Measurements from ENCODE around the gene PRPF18. TPM values are rescaled to one million over a fixed set of nuclear protein-coding genes. Genes with fewer than 3 reads are reported as not detected.

The PRPF18 gene
- total and polyA plus RNA-seq, 2 of the 4 experiments (the other 2 are of a cell fraction): 10.0 to 16.9 TPM

DNA sequence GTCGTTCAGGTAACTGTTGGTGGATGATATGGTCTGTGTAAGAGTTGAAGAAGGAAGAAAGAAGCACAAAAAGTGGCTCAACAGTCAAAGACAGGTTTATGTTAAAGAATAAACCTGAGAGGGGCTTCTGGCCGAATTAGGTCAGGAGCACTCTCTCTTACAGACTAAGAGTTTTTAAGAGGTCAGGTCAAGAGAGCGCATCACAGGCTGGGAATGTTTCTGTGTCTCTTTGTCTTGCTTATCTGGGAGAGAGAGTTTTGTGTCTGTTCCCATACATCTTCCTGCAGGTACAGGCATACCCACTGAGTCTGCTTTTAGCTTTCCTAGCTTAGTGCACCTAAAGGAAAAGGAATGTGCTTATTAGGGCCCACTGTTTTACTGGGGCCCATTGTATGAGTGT lies 22.2 kb upstream of the PRPF18 start:
- Histone ChIP-seq H3K56ac (ENCODE audit: extremely low read depth, insufficient read depth, low read length) (no peak overlapping the region), H2BK15ac (ENCODE audit: low read depth, low read length) (no peak overlapping the region), H2BK5ac (ENCODE audit: low read depth, low read length, poor library complexity, severe bottlenecking) (no peak overlapping the region), H3K18ac (ENCODE audit: low read depth, low read length) (no peak overlapping the region), H4K20me1 (ENCODE audit: insufficient read depth, low read length) (no peaks in the 10 kb centered on the region), H3K27ac (ENCODE audit: insufficient read depth, low read length) (no peak overlapping the region), H3K4me3 (ENCODE audit: insufficient read depth, low read depth, low read length) (no peak overlapping the region), H2AFZ (replicated peaks; ENCODE audit: low read length, poor library complexity) (no peak overlapping the region), H2BK20ac (ENCODE audit: low read depth, low read length) (no peak overlapping the region), H3K4me1 (ENCODE audit: control insufficient read depth, insufficient read depth, low read length) (no peaks in the 10 kb centered on the region), H3K23ac (ENCODE audit: low read depth, low read length) (no peak overlapping the region), H3K9ac (ENCODE audit: low read depth, low read length) (no peak overlapping the region), H2AK9ac (replicated peaks; ENCODE audit: low read depth, low read length, poor library complexity) (no peak overlapping the region), H4K5ac (ENCODE audit: low read depth, low read length) (no peak overlapping the region), H3K14ac (replicated peaks; ENCODE audit: low read depth, low read length) (no peak overlapping the region), H3K4me2 (ENCODE audit: low read depth, low read length) (no peak overlapping the region), H2AK5ac (ENCODE audit: low read depth, low read length) (no peak overlapping the region), H4K91ac (ENCODE audit: insufficient read depth, low read depth, low read length) (no peak overlapping the region), H3K4ac (ENCODE audit: low read depth, low read length) (no peak overlapping the region), H4K8ac (ENCODE audit: low read depth in 2 of 2, low read length in 2 of 2) (no peak overlapping the region), H3K27me3 (ENCODE audit: control insufficient read depth, insufficient read depth, low read length) (peaks cover 8% of the 10 kb centered on the region), H3K9me3 (ENCODE audit: control insufficient read depth, insufficient read depth, low read length) (peaks cover 7% of the 10 kb centered on the region), H3K79me1 (ENCODE audit: low read depth in 1 of 2, low read length in 2 of 2) (no peaks in the 10 kb centered on the region), H2BK120ac (ENCODE audit: low read depth, low read length) (no peak overlapping the region), H3K36me3 (ENCODE audit: control insufficient read depth, insufficient read depth, low read length) (no peaks in the 10 kb centered on the region), H3K9me1 (ENCODE audit: insufficient read depth, low read length) (no peaks in the 10 kb centered on the region)
- 33% methylated on average over 1 of the region's 3 CpGs; no CpG with 5 or more reads in 1 of the 2 experiments for WGBS, 2 experiments (ENCODE audit: extremely low coverage in 2 of 2, insufficient read length in 1 of 2)
- intact Hi-C loops (cut with micrococcal nuclease) (no loop called here), in situ Hi-C loops (cut with MboI; ENCODE audit: low sequenced_read_pairs) (no loop called here), dilution Hi-C loops (cut with HindIII; ENCODE audit: low sequenced_read_pairs, unreplicated experiment) (no loop called here)
- BruUV-seq (replicated peaks): no TSS peak
- POLR2A ChIA-PET (ENCODE audit: unreplicated experiment): no interaction called here
- ATAC-seq (ENCODE audit: low read depth) (no peak), DNase-seq (no peak)
- CTCF ChIA-PET: no interaction called here
- no peak for TF ChIP-seq SMC3 (IDR thresholded peaks at IDR 0.05; ENCODE audit: low read depth, low read length)
- no peak for TF ChIP-seq MXI1 (IDR thresholded peaks at IDR 0.05; ENCODE audit: borderline replicate concordance, low read depth, low read length)
- TF ChIP-seq, protein P1, sequence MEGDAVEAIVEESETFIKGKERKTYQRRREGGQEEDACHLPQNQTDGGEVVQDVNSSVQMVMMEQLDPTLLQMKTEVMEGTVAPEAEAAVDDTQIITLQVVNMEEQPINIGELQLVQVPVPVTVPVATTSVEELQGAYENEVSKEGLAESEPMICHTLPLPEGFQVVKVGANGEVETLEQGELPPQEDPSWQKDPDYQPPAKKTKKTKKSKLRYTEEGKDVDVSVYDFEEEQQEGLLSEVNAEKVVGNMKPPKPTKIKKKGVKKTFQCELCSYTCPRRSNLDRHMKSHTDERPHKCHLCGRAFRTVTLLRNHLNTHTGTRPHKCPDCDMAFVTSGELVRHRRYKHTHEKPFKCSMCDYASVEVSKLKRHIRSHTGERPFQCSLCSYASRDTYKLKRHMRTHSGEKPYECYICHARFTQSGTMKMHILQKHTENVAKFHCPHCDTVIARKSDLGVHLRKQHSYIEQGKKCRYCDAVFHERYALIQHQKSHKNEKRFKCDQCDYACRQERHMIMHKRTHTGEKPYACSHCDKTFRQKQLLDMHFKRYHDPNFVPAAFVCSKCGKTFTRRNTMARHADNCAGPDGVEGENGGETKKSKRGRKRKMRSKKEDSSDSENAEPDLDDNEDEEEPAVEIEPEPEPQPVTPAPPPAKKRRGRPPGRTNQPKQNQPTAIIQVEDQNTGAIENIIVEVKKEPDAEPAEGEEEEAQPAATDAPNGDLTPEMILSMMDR (conservative IDR thresholded peaks at IDR 0.05; ENCODE audit: low read depth, low read length): no peak
- no peak for TF ChIP-seq RAD21 (IDR thresholded peaks at IDR 0.05; ENCODE audit: low read length)
- no peak for TF ChIP-seq POLR2A (IDR thresholded peaks at IDR 0.05; ENCODE audit: low read depth, low read length)
- no peak for TF ChIP-seq CEBPB (IDR thresholded peaks at IDR 0.05; ENCODE audit: low read depth, low read length)
- TF ChIP-seq, protein P2, sequence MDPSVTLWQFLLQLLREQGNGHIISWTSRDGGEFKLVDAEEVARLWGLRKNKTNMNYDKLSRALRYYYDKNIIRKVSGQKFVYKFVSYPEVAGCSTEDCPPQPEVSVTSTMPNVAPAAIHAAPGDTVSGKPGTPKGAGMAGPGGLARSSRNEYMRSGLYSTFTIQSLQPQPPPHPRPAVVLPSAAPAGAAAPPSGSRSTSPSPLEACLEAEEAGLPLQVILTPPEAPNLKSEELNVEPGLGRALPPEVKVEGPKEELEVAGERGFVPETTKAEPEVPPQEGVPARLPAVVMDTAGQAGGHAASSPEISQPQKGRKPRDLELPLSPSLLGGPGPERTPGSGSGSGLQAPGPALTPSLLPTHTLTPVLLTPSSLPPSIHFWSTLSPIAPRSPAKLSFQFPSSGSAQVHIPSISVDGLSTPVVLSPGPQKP (IDR thresholded peaks at IDR 0.05; ENCODE audit: borderline replicate concordance, low read depth, low read length): no peak
- TF ChIP-seq RFX5 (IDR thresholded peaks at IDR 0.05; ENCODE audit: low read depth, low read length): no peak
- TF ChIP-seq, protein P3, sequence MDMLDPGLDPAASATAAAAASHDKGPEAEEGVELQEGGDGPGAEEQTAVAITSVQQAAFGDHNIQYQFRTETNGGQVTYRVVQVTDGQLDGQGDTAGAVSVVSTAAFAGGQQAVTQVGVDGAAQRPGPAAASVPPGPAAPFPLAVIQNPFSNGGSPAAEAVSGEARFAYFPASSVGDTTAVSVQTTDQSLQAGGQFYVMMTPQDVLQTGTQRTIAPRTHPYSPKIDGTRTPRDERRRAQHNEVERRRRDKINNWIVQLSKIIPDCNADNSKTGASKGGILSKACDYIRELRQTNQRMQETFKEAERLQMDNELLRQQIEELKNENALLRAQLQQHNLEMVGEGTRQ (IDR thresholded peaks at IDR 0.05; ENCODE audit: low read depth, low read length): no peak
- TF ChIP-seq MAFK (IDR thresholded peaks at IDR 0.05; ENCODE audit: low read depth, low read length): no peak
- no peak for TF ChIP-seq FOS (IDR thresholded peaks at IDR 0.05; ENCODE audit: low read depth, low read length)
- no peak for TF ChIP-seq MAZ (IDR thresholded peaks at IDR 0.05; ENCODE audit: borderline replicate concordance, low read depth, low read length)
- no peak for TF ChIP-seq BHLHE40 (IDR thresholded peaks at IDR 0.05; ENCODE audit: low read depth, low read length)
- no peak for TF ChIP-seq CHD1 (IDR thresholded peaks at IDR 0.05; ENCODE audit: low read depth, low read length)
- no peak for TF ChIP-seq NFE2L2 (IDR thresholded peaks at IDR 0.05; ENCODE audit: low read depth, low read length)
- TF ChIP-seq RCOR1 (IDR thresholded peaks at IDR 0.05; ENCODE audit: insufficient replicate concordance, low read length): no peak

Measured in IMR-90 (cell line).